CD4-positive, alpha-beta T cell treated with Interferon alpha-2 for 1 hour (primary cell): ENCODE data around the gene SLC51B.
"Not testable (repeated sequence)": the region's sequence is repeated elsewhere in the genome, so short reads cannot be mapped to it uniquely, and the experiment has no call there.

Experiments used
- DNase-seq, 2 donors: peaks; one replicate each; pipeline ENCODE4 v3.0.0-alpha.2; 2020 to 2022

SLC51B gene

DNA sequence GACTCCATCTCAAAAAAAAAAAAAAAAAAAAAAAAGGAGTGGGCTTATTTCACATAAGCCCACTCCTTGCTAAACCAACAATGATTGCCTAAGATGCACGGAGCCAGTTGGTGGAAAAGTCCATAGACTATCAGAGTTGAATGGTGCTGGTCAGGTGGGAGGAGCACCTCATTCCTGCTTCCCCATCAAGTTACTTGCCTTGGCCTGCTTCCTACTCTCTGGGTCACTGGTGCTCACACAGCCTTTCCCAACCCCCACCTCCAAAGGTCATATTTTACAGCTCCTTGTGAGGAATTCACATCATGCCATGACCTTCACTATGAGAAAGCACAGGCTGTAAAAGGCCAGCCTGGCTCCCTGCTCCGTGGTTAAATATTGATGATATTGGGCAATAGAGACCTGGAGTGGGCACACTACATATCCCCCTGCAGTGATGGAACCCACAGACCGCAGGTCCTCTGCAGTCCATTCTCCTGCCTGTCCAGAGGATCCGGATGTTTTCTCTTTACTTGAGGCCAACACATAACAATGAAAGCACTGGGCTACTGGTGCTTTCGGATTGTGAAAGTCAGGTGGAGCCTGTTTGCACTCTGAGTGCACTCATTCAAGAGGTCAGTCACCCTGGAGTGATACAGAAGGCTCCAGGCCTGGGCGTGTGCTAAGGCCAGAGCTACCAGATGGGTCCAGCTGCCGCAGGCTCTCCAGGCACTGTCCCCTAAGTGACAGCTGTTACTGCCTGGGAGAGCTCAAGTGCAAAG, at the start of gene SLC51B:
Gene SLC51B (plus strand): TSS at position 664 of the 758 bp plus-strand sequence. CDS start 4,618 bp downstream, outside the sequence.
- DNase-seq, result no peak

GRCh38 chr15:64997066-64997465, 48.1 kb upstream of the SLC51B start:
- DNase-seq, result no peak

GRCh38 chr15:64997745-64998375, 47.3 kb upstream of the SLC51B start:
- DNase-seq, result no peak

GRCh38 chr15:65004993-65005392, 40.2 kb upstream of the SLC51B start:
- no peak for DNase-seq

GRCh38 chr15:65006876-65007275, 38.3 kb upstream of the SLC51B start:
- DNase-seq, result no peak

GRCh38 chr15:65008983-65009382, 36.2 kb upstream of the SLC51B start:
- DNase-seq, result no peak

DNA sequence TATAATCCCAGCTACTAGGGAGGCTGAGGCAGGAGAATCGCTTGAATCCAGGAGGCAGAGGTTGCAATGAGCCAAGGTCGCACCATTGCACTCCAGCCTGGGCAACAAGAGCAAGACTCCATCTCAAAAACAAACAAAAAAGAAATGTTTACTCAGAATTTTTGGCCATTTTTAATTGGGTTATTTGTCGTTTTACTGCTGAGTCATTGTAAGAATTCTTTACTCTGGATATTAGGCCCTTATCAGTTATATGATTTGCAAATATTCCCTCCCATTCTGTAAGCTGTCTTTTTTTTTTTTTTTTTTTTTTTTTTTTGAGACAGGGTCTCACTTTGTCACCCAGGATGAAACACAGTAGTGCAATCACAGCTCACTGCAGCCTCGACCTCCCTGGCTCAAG, 34.0 kb upstream of the SLC51B start:
- not testable (repeated sequence) for DNase-seq

DNA sequence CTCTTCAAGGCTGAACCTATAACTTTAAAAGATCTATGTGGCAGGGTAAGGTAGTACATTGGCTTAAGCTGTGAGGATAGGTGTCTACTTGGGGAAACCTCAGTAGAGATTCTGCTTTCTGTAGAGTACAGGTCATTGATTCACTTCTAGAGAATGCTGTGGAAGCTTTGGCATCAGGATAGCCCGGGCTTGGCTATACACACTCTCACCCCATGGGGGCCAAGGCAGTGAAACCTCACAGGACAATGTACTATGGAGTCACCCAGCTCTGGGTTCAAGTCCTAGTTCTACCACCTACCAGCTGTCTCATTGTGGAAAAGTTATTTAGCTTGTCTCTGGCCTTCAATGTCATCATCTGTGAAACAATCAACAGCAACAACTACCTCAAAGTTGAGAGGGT, 24.8 kb upstream of the SLC51B start:
- DNase-seq, result no peak

- DNase-seq, result no peak
These were observed 23.7 kb upstream of the SLC51B start for GRCh38 chr15:65021488-65021887.

DNA sequence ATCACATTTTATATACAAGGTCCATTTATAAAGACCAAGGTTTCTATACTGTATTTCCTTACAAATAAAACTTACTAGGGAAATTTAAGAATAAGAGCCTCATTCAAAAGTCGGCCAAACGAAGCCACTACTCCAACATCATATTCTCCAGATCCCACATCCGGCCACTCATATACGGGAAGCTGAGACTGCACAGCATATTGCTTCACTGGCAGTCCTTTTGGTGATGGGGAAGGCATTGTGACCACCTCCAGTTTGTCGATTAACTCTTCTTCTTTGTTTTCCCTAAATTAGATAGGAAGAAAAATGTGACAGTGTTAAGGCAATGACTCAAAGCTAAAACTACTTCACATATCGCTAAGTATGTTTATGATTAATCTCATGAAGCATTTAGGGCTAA, 18.4 kb upstream of the SLC51B start:
- no peak for DNase-seq

DNA sequence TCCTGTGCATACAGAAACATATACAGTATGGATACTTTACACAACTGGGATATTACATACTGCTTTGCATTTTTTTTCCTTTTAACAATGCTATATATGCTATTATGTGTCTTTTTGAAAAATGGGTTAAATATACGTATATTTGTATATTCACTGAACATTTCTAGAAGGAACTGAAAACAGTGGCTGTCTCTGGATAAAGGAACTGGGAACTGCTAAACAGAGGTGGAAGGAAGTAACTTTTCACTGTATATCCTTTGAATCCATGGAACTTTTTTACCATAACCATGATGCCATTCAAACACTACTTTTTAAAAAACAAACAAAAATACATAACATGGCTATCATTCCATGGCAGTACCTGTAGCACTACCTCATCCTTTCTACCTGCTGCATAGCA, 17.6 kb upstream of the SLC51B start:
- no peak for DNase-seq

DNA sequence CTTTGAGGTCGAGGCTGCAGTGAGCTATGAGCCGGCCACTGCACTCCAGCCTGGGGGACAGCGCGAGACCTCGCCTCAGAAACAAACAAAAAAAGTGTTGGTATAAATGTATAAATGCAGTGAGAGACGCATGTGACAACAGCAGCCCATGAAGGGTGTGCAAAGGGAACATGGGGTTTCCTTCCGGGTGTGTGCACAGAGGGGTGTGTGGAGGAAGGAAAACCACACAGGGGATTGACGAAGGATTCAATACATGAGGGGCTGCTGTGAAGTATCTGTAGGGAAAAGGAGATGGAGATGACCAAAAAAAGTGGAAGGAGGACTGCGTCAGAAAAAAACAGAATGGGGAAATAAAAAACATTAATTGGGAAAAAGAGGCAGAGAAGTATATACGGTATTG, 16.8 kb upstream of the SLC51B start:
- DNase-seq, result peak in 1 of 2 donors; percentile 15

DNA sequence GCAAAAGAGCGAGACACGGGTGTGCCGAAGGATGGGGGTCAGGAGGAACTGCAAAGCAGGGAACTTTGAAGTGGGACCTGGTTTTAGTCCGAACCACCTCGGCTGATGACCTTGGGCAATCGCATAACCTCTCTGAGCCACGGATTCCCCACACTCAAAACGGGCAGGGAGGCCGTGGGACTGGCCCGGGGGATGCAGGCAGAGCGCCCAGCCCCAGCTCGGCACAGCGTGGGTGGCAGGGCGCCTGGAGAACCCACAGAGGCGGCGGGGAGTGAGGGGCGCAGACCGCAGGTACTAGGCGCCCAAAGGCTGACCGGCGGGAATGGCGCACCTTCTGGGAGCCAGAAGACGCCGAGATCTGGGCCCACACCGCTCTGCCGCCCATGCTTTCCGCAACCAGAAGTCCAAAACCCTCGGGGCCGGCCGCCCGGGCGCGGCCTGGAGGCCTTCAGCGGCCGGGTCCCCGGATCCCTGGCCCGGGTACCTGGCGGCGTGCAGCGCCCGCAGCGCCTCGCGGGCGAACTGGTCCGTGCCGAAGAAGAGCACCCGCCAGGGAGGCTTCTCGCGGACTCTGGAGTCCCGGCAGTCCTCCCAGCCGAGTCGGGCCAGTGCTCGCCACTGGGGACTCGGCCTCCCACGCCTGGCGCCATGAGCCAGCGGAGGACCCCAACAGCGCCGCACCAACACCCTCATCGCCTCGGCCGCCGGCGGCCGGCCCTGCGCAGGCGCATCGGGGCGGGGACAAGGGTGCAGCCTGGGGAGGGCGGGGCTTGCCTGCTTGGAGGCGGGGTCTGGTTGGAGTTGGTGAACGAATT, 16.1 kb upstream of the SLC51B start, which contains the start of gene MTFMT:
Gene MTFMT (minus strand): TSS at position 719 of the 815 bp plus-strand sequence. CDS start 26 bp downstream, at position 693.
- peak; percentile 89 to 94 for DNase-seq

DNA sequence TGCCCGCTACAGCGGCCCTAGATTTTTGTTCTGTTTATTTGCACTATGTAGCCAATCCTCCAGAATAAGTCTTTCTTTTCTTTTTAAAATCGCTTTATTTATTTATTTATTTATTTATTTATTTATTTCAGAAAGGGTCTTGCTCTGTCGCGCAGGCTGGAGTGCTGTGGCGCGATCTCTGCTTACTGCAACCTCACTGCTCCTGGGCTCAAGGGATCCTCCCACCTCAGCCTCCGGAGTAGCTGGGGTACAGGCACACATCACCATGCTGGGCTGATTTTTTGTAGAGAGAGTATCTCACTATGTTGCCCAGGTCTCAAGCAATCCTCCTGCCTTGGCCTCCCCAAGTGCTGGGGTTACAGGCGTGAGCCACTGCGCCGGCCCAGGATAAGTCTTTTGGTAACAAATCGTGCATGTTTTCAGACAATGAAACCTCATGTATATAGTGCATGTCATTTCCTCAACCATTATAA, 15.4 kb upstream of the SLC51B start:
- no peak for DNase-seq

DNA sequence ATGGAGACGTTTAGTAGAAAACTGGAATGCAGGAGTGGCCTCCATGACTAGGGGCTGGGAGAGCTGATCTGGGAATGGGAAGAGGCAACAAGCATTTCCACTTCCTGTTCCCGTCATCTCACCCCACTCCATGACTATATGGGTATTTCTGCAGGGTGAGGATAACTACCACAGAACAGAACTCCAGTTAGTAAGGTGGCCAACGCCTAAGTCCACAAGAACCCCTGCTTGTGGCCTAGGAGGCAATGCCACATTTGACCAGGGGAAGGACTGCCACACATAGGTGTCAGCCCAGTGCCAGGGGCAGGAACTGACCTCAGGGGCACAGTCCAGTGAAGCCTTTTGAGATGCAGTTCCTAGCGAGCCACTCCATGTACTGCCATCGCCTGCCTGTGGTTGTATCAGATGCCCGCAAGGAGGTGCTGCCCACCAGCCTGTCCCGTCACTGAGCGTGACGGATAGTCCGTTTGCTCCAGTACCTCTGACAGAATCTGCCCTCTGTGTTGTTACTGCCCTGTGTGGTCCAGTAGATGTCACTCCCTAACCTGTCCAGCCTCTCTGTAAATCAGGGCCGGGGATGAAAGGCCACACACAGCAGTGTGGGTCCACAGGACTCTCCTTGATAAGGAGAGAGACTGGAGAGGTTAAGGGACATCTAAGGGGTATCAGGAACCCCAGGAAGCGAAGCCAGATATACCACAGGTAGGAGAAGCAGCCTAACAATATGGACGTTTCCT, 12.2 kb upstream of the SLC51B start:
- peak; percentile 42 to 51 for DNase-seq

- peak; percentile 33 to 54 for DNase-seq
These were observed 11.4 kb upstream of the SLC51B start for GRCh38 chr15:65033659-65034269.

GRCh38 chr15:65034719-65035118, 10.5 kb upstream of the SLC51B start:
- DNase-seq, result no peak

- no peak for DNase-seq
These were observed 7.9 kb upstream of the SLC51B start for GRCh38 chr15:65037309-65037708.

- DNase-seq, result no peak
These were observed 6.8 kb upstream of the SLC51B start for GRCh38 chr15:65038428-65038827.

GRCh38 chr15:65038836-65039235, 6.4 kb upstream of the SLC51B start:
- no peak for DNase-seq

GRCh38 chr15:65040461-65040860, 4.7 kb upstream of the SLC51B start:
- DNase-seq, result no peak

GRCh38 chr15:65041787-65042186, 3.4 kb upstream of the SLC51B start:
- DNase-seq, result no peak
